K562 (cell line): ENCODE measurements around the gene ARHGEF4. TPM values are rescaled to one million over a fixed set of nuclear protein-coding genes. Genes with fewer than 3 reads are reported as not detected.

ENCODE experiments used
- ATAC-seq: fragments of 200-7000 bp; cut with Tn5 transposase; 3 replicates; pipeline ENCODE4 v1.9.1; 2020; ENCODE audit warnings: moderate library complexity
- BruUV-seq: library from RNA; stranded (reverse); fragments of 400-500 nt; replicated peaks from 2 replicates; lab custom pipeline; 2021; lab: Mats Ljungman, UMichigan
- CTCF ChIA-PET: fragments of 300-600 bp; formaldehyde crosslinking; extraction: SDS; loops from one replicate; lab custom pipeline; 2021; ENCODE audit warnings: low intra/inter-chr PET ratio; lab: Yijun Ruan, JAX
- POLR2A ChIA-PET: fragments of 300-600, 350-650 bp; sonication (Branson Sonifier 250); formaldehyde crosslinking; extraction: SDS; loops from one replicate; lab custom pipeline; 2021; ENCODE audit warnings: antibody characterized with exemption, inconsistent platforms; lab: Yijun Ruan, JAX
- DNase-seq, 4 experiments: peaks; one replicate each; pipeline versions ENCODE4 v3.0.0 to v3.0.0-alpha.2; 2011 to 2018; ENCODE audit warnings: low spot score in 3 of 4, mixed read lengths in 3 of 4; ENCODE audit errors: extremely low read depth in 1 of 4
- FAIRE-seq: peaks from 2 replicates; lab custom pipeline; 2011; peaks lifted over from hg19 to GRCh38; lab: Jason Lieb, UNC
- H2AFZ ChIP-seq: 2 replicates; pipeline ENCODE4 v1.6.0; 2011; ENCODE audit warnings: low read depth, low read length, control low read depth, inconsistent platforms
- H3K27ac ChIP-seq: fragments of 200-600 bp; 3 replicates; pipeline ENCODE4 v1.8.0; 2011; ENCODE audit warnings: low read depth, mild to moderate bottlenecking, control low read depth, inconsistent platforms, low read length, moderate library complexity, mixed read lengths; ENCODE audit errors: extremely low read depth
- H3K27me3 ChIP-seq, 2 experiments: fragments of 300-600 bp in 1 of 2; 2 replicates in 1 of 2; 3 replicates in 1 of 2; pipeline versions ENCODE4 v1.6.0 to v1.8.0; 2011; ENCODE audit warnings: inconsistent platforms in 2 of 2, low read length in 2 of 2, mild to moderate bottlenecking in 1 of 2, mixed read lengths in 1 of 2, moderate library complexity in 1 of 2; ENCODE audit not compliant: control insufficient read depth in 2 of 2, insufficient read depth in 2 of 2
- H3K36me3 ChIP-seq: fragments of 300-600 bp; 3 replicates; pipeline ENCODE4 v1.8.0; 2011; ENCODE audit warnings: mild to moderate bottlenecking, low read length, inconsistent platforms; ENCODE audit not compliant: control insufficient read depth, insufficient read depth
- H3K4me1 ChIP-seq, 2 experiments: fragments of 200-600 bp in 1 of 2; replicated peaks in 1 of 2; 2 replicates in 1 of 2; 3 replicates in 1 of 2; pipeline versions ENCODE4 v1.5.1 to v1.8.0; 2011; ENCODE audit warnings: inconsistent platforms in 2 of 2, low read length in 2 of 2, mild to moderate bottlenecking in 1 of 2, mixed read lengths in 1 of 2, moderate library complexity in 1 of 2; ENCODE audit not compliant: control insufficient read depth in 2 of 2, insufficient read depth in 2 of 2
- H3K4me2 ChIP-seq: 2 replicates; pipeline ENCODE4 v1.6.1; 2011; ENCODE audit warnings: low read length, control low read depth, inconsistent platforms, mixed read lengths; ENCODE audit not compliant: insufficient read depth
- H3K4me3 ChIP-seq: fragments of 200-600 bp; sonication (generic), shearing (Covaris generic); 2 replicates; pipeline ENCODE4 v1.5.1; 2016; ENCODE audit warnings: control low read depth, inconsistent platforms
- H3K79me2 ChIP-seq: fragments of 200-600 bp; 3 replicates; pipeline ENCODE4 v1.8.0; 2011; ENCODE audit warnings: low read length, inconsistent platforms; ENCODE audit not compliant: control insufficient read depth, insufficient read depth
- H3K9ac ChIP-seq, 2 experiments: 2 replicates each; pipeline versions ENCODE4 v1.6.0 to v1.6.1; 2011; ENCODE audit warnings: low read depth in 2 of 2, low read length in 2 of 2, control low read depth in 1 of 2, inconsistent platforms in 1 of 2, mild to moderate bottlenecking in 1 of 2, mixed read lengths in 1 of 2; ENCODE audit not compliant: insufficient read depth in 1 of 2
- H3K9me1 ChIP-seq: one replicate; pipeline ENCODE4 v1.6.0; 2011; ENCODE audit warnings: inconsistent platforms, mild to moderate bottlenecking, low read length, moderate library complexity; ENCODE audit not compliant: control insufficient read depth, insufficient read depth
- H3K9me3 ChIP-seq: replicated peaks from 2 replicates; pipeline ENCODE4 v1.5.1; 2011; ENCODE audit warnings: low read depth, low read length, inconsistent platforms; ENCODE audit not compliant: control insufficient read depth, insufficient read depth
- H4K20me1 ChIP-seq: replicated peaks from 2 replicates; pipeline ENCODE4 v1.6.1; 2011; ENCODE audit warnings: low read length, inconsistent platforms, mixed read lengths; ENCODE audit not compliant: control insufficient read depth, insufficient read depth
- ADNP ChIP-seq: fragments of 200-800 bp; sonication (Bioruptor generic); IDR thresholded peaks from 2 replicates; pipeline ENCODE4 v1.6.1; 2016; ENCODE audit warnings: missing genetic modification characterization, missing compliant biosample characterization
- CREB3L1 ChIP-seq: fragments of 450-650 bp; IDR thresholded peaks from 2 replicates; pipeline ENCODE4 v1.6.1; 2014; ENCODE audit warnings: low read depth, mild to moderate bottlenecking, moderate library complexity, borderline replicate concordance
- CTCF ChIP-seq, 3 experiments: IDR thresholded peaks in 2 of 3; conservative IDR thresholded peaks in 1 of 3; 2 replicates each; pipeline ENCODE4 v1.5.1; 2011 to 2012; ENCODE audit warnings: low read length in 3 of 3, mild to moderate bottlenecking in 3 of 3, control low read depth in 2 of 3, improper control_type of control experiment in 1 of 3, inconsistent platforms in 1 of 3, low read depth in 1 of 3, mixed read lengths in 1 of 3, moderate library complexity in 1 of 3; ENCODE audit not compliant: insufficient read depth in 2 of 3
- GABPB1 ChIP-seq: sonication (generic); formaldehyde crosslinking; IDR thresholded peaks from 2 replicates; pipeline ENCODE4 v1.8.0; 2022; ENCODE audit warnings: mild to moderate bottlenecking, missing genetic modification reagents
- RAD21 ChIP-seq, 2 experiments: fragments of 250-450 bp in 1 of 2; fragments of 450-650 bp in 1 of 2; sonication (Bioruptor Pico) in 1 of 2; formaldehyde crosslinking in 1 of 2; IDR thresholded peaks in 1 of 2; conservative IDR thresholded peaks in 1 of 2; 2 replicates each; pipeline versions ENCODE4 v1.4.0 to v1.8.0; 2020 to 2022; ENCODE audit warnings: mild to moderate bottlenecking in 2 of 2, moderate library complexity in 1 of 2
- SRSF7 ChIP-seq: fragments of 200-400 bp; formaldehyde crosslinking; optimal IDR thresholded peaks from 2 replicates; pipeline ENCODE3; 2017; ENCODE audit warnings: mild to moderate bottlenecking, low read depth, low read length
- ZBTB49 ChIP-seq: sonication (generic); formaldehyde crosslinking; IDR thresholded peaks from 2 replicates; pipeline ENCODE4 v1.8.0; 2022; ENCODE audit warnings: missing genetic modification reagents, mild to moderate bottlenecking, borderline replicate concordance
- WGBS: fragments of 100-300 bp; shearing (Covaris generic); methylation state at CpG from one replicate; pipeline ENCODE4 v1.1.6; 2016; ENCODE audit warnings: low coverage, mixed read lengths; ENCODE audit not compliant: insufficient coverage; ENCODE audit errors: missing lambda C conversion rate; 5-methylcytosine and 5-hydroxymethylcytosine counted together
- in situ Hi-C: fragments of 300-500 bp; cut with MboI; formaldehyde crosslinking; loops from 4 replicates; pipeline ENCODE4 v1.15.0; 2018; ENCODE audit warnings: inconsistent platforms, mixed read lengths
- intact Hi-C: fragments of 100-400 bp; cut with micrococcal nuclease; formaldehyde crosslinking; loops from 2 replicates; pipeline ENCODE4 v1.14.2; 2022
- polyA plus RNA-seq, 8 experiments: library from polyadenylated mRNA; depleted of rRNA in 4 of 8; stranded (reverse) in 5 of 8; unstranded in 3 of 8; fragments of >200 nt; fragmentation: Nextera tagmentation in 2 of 8; fragmentation: Illumina TruSeq in 1 of 8; extraction: Ambion mirVana in 2 of 8; extraction: Trizol in 1 of 8; gene quantifications; 2 replicates each; pipeline versions ENCODE4 v1.2.1 to v1.2.3, GENCODE V29; 2011 to 2014; ENCODE audit warnings: inconsistent platforms in 1 of 8, missing spikeins in 1 of 8
- total RNA-seq, 7 experiments: library from RNA; depleted of rRNA in 6 of 7; stranded (reverse); fragments of >200 nt in 6 of 7; fragmentation: Illumina TruSeq in 2 of 7; extraction: Trizol in 2 of 7; gene quantifications; 2 replicates each; pipeline versions ENCODE4 v1.2.1 to v1.2.3, GENCODE V29; 2011 to 2021; ENCODE audit warnings: low replicate concordance in 1 of 7
- TF ChIP-seq, protein P1 (sequence below): sonication (generic); formaldehyde crosslinking; IDR thresholded peaks from 2 replicates; pipeline ENCODE4 v1.8.0; 2022; ENCODE audit warnings: mild to moderate bottlenecking, missing genetic modification reagents

ARHGEF4 gene
- total and polyA plus RNA-seq, 9 of the 15 experiments (the other 6 are each of a cell fraction or from before 2014, with no cell fraction given) = not detected

DNA sequence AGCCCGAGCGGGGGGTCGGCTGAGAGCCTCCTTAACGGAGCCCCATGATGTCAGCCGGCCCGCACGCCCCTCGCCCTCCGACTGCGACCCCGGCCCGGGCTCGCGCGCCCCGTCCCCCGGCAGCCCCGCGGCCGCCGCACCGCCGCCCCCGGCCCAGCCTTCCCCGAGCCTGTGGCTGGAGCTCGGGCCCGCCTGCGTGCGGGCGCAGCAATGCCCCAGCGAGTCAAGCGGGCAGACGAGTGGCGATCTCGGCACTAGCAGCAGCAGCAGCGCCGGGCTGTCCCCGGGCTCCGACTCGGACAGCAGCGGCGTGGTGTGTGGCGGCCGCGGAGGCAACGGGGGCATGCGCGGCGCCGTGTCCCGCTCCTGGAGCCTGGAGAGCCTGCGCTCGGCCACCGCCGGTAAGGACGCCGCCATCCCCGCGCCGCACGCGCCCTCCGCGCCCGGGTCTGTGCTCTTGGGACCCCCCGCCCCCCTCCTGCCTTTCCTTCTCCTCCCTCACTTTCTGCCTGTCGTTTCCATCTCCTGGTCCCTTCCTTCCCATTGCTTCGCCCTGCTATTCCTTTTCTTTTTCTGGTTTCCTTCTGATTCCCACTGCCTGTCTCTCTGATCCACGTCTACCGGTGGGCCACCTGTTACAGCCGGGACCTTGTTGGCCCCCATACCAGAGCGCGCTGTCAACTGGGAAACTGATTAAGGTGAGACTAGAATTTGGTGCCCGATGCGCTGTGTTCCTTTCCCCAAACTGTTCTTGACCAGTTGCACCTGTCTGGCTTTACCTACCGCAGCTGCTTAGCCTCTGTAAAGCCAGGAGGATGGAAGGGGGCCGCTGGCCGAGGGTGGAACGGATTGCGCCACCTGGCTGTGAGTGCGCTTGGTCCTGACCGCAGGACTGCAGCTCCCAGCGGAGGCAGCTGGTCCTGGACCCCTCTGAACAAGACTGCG lies 127.4 kb downstream of the ARHGEF4 start:
- intact Hi-C loops = no loop called here
- Histone ChIP-seq H3K9ac (no peak overlapping the region), H3K9me3 (no peaks in the 10 kb centered on the region), H4K20me1 (no peaks in the 10 kb centered on the region), H3K79me2 (no peaks in the 10 kb centered on the region), H3K36me3 (no peaks in the 10 kb centered on the region), H3K4me3 (no peak overlapping the region), H3K4me1 (peaks cover 0 to 5% of the 10 kb centered on the region in 2 experiments; a peak in 2 of 5 replicates), H3K27ac (no peak overlapping the region), H3K9me1 (no peaks in the 10 kb centered on the region), H2AFZ (no peak overlapping the region), H3K27me3 (peaks cover 21 to 66% of the 10 kb centered on the region in 2 experiments), H3K4me2 (no peak overlapping the region)
- in situ Hi-C loops = no loop called here
- ChIA-PET POLR2A (no interaction called here), CTCF (no interaction called here)
- DNase-seq (peak; percentile 34 to 56 (median 38)), FAIRE-seq (peak; percentile 40), ATAC-seq (peak; percentile 93)
- 15% methylated on average over 49 of the region's 84 CpGs for WGBS
- TF ChIP-seq GABPB1 (no peak), CREB3L1 (no peak), ADNP (tag) (no peak), CTCF (IDR thresholded peaks at IDR 0.05 in 2 of 3, conservative IDR thresholded peaks at IDR 0.05 in 1 of 3; ENCODE audit: insufficient read depth in 2 of 3, low read depth in 1 of 3, low read length in 3 of 3) (peak; percentile 40 to 70 (median 51); a peak in 5 of 6 replicates), RAD21 (CRISPR knock-in tag; conservative IDR thresholded peaks at IDR 0.05 in 1 of 2, IDR thresholded peaks at IDR 0.05 in 1 of 2) (peak in 1 of 2 experiments; percentile 20; a peak in 1 of 4 replicates), ZBTB49 (CRISPR knock-in tag) (no peak), SRSF7 (no peak)
- TF ChIP-seq, protein P1, sequence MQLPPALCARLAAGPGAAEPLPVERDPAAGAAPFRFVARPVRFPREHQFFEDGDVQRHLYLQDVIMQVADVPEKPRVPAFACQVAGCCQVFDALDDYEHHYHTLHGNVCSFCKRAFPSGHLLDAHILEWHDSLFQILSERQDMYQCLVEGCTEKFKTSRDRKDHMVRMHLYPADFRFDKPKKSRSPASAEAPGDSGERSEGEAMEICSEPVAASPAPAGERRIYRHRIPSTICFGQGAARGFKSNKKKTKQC (CRISPR knock-in tag) = no peak
- no TSS peak for BruUV-seq
